ENCODE results near the gene CD300LF. TPM values are rescaled to one million over a fixed set of nuclear protein-coding genes. Genes with fewer than 3 reads are reported as not detected.

The CD300LF gene
- total RNA-seq, 1 experiment from 2014 or later = not detected

DNA sequence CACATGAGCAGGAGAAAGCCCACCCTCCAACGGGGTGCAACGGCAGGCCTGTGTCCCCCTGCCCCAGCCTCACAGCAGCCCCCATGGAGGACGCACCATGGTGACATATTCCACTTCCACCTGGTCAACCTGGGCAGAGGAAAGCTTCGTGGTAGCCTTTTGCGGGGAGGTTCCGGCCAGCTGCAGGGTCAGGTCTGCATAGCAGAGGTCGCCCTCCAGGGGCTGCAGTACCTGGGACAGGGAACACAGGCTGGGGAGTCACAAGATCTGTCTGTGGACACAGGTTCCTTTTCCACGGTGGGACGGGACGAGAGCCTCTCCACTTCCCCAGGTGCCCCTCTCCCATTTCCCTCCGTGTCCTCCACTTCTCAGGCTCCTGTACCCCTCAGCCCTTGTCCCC is 17.1 kb downstream of the CD300LF start:
- Histone ChIP-seq H3K79me2 (ENCODE audit: low read depth) (no peaks in the 10 kb centered on the region), H3K36me3 (ENCODE audit: low read depth) (no peaks in the 10 kb centered on the region), H4K20me1 (ENCODE audit: insufficient read depth) (no peaks in the 10 kb centered on the region), H3K4me2 (no peak overlapping the region), H3K27ac (no peak overlapping the region), H3K4me3 (no peak overlapping the region), H3K4me1 (replicated peaks; ENCODE audit: insufficient read depth) (no peaks in the 10 kb centered on the region), H3K27me3 (ENCODE audit: insufficient read depth, low read depth) (peaks cover 90% of the 10 kb centered on the region), H3K9me3 (ENCODE audit: insufficient read depth, low read depth) (no peaks in the 10 kb centered on the region), H3K9me2 (ENCODE audit: insufficient read depth) (no peaks in the 10 kb centered on the region), H3F3A (ENCODE audit: insufficient read depth, low read depth) (no peaks in the 10 kb centered on the region), H2AFZ (no peak overlapping the region)
- no peak for DNase-seq
- TF ChIP-seq EZH2 (IDR thresholded peaks at IDR 0.05; ENCODE audit: low read depth) = no peak
- TF ChIP-seq, protein P1, sequence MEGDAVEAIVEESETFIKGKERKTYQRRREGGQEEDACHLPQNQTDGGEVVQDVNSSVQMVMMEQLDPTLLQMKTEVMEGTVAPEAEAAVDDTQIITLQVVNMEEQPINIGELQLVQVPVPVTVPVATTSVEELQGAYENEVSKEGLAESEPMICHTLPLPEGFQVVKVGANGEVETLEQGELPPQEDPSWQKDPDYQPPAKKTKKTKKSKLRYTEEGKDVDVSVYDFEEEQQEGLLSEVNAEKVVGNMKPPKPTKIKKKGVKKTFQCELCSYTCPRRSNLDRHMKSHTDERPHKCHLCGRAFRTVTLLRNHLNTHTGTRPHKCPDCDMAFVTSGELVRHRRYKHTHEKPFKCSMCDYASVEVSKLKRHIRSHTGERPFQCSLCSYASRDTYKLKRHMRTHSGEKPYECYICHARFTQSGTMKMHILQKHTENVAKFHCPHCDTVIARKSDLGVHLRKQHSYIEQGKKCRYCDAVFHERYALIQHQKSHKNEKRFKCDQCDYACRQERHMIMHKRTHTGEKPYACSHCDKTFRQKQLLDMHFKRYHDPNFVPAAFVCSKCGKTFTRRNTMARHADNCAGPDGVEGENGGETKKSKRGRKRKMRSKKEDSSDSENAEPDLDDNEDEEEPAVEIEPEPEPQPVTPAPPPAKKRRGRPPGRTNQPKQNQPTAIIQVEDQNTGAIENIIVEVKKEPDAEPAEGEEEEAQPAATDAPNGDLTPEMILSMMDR (conservative IDR thresholded peaks at IDR 0.05) = no peak
- ChIA-PET POLR2A (ENCODE audit: unreplicated experiment) (no interaction called here), CTCF (no interaction called here)
- intact Hi-C loops (cut with micrococcal nuclease; ENCODE audit: unreplicated experiment) = no loop called here
- BruUV-seq (replicated peaks) = no TSS peak

DNA sequence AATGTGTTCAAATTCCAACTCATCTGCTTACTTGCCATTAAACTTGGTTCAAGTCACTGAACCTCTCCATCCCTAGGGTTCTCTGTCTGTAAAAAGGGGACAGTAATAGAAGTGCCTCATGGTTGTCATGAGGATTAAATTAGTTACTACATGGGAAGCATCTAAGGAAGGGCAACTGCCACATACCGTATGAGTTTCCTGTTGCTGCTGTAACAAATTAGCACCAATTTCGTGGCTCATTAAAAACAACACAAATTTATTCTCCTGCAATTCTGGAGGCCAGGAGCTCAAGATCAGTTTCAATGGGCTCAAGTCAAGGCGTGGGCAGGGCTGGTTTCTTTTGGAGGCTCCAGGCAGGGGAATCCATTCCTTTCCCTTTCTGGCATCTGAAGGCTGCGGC is 18.6 kb downstream of the CD300LF start:
- Histone ChIP-seq H3K4me3 (no peak overlapping the region), H3K4me2 (no peak overlapping the region), H4K20me1 (ENCODE audit: insufficient read depth) (no peaks in the 10 kb centered on the region), H3K36me3 (ENCODE audit: low read depth) (no peaks in the 10 kb centered on the region), H3K27ac (no peak overlapping the region), H3K9me2 (ENCODE audit: insufficient read depth) (no peaks in the 10 kb centered on the region), H3K79me2 (ENCODE audit: low read depth) (no peaks in the 10 kb centered on the region), H3F3A (ENCODE audit: insufficient read depth, low read depth) (no peaks in the 10 kb centered on the region), H3K27me3 (ENCODE audit: insufficient read depth, low read depth) (peaks cover 98% of the 10 kb centered on the region), H3K4me1 (replicated peaks; ENCODE audit: insufficient read depth) (no peaks in the 10 kb centered on the region), H3K9me3 (ENCODE audit: insufficient read depth, low read depth) (no peaks in the 10 kb centered on the region), H2AFZ (no peak overlapping the region)
- ChIA-PET POLR2A (ENCODE audit: unreplicated experiment) (no interaction called here), CTCF (no interaction called here)
- DNase-seq = no peak
- intact Hi-C loops (cut with micrococcal nuclease; ENCODE audit: unreplicated experiment) = no loop called here
- TF ChIP-seq EZH2 (IDR thresholded peaks at IDR 0.05; ENCODE audit: low read depth) = no peak
- TF ChIP-seq, protein P1 (conservative IDR thresholded peaks at IDR 0.05) = no peak
- BruUV-seq (replicated peaks) = no TSS peak

DNA sequence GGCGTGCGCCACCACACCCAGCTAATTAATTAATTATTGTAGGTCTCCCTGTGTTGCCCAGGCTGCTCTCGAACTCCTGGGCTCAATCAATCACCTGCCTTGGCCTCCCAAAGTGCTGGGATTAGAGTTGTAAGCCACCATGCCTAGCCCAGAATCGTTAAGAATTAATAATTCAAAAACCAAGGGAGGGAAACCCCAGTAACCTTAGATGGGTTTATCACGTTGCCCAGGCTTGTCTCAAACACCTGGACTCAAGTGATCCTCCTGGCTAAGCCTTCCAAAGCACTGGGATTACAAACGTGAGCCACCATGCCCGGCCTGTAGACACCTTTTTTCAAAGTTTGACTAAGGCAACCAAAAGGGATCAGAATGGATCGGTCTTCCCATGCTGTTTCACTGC is 21.6 kb downstream of the CD300LF start:
- DNase-seq = no peak
- Histone ChIP-seq H3K27me3 (ENCODE audit: insufficient read depth, low read depth) (peaks cover 87% of the 10 kb centered on the region), H3K27ac (no peak overlapping the region), H3K9me3 (ENCODE audit: insufficient read depth, low read depth) (no peaks in the 10 kb centered on the region), H3K4me2 (no peak overlapping the region), H3K79me2 (ENCODE audit: low read depth) (no peaks in the 10 kb centered on the region), H2AFZ (no peak overlapping the region), H3K4me1 (replicated peaks; ENCODE audit: insufficient read depth) (no peaks in the 10 kb centered on the region), H4K20me1 (ENCODE audit: insufficient read depth) (no peaks in the 10 kb centered on the region), H3F3A (ENCODE audit: insufficient read depth, low read depth) (no peaks in the 10 kb centered on the region), H3K4me3 (no peak overlapping the region), H3K36me3 (ENCODE audit: low read depth) (no peaks in the 10 kb centered on the region), H3K9me2 (ENCODE audit: insufficient read depth) (no peaks in the 10 kb centered on the region)
- POLR2A ChIA-PET (ENCODE audit: unreplicated experiment) = no interaction called here
- BruUV-seq (replicated peaks) = no TSS peak
- CTCF ChIA-PET = no interaction called here
- TF ChIP-seq EZH2 (IDR thresholded peaks at IDR 0.05; ENCODE audit: low read depth) = no peak
- TF ChIP-seq, protein P1 (conservative IDR thresholded peaks at IDR 0.05) = no peak
- intact Hi-C loops (cut with micrococcal nuclease; ENCODE audit: unreplicated experiment) = no loop called here
